GM18951 (cell line): ENCODE results near the gene VAMP1.
"Not testable (repeated sequence)": the region's sequence is repeated elsewhere in the genome, so short reads cannot be mapped to it uniquely, and the experiment has no call there.

Experiments used
- POLR2A ChIP-seq: IDR thresholded peaks from 4 replicates; pipeline ENCODE4 v1.6.1; 2011; ENCODE audit warnings: mild to moderate bottlenecking; ENCODE audit not compliant: insufficient read length, insufficient read depth; ENCODE audit errors: extremely low read depth
- in situ Hi-C: fragments of 300-500 bp; cut with MboI; formaldehyde crosslinking; loops from one replicate; pipeline ENCODE4 v1.12.0; 2022; ENCODE audit warnings: low sequenced_read_pairs, mixed read lengths, inconsistent platforms; ENCODE audit not compliant: unreplicated experiment

Gene VAMP1

DNA sequence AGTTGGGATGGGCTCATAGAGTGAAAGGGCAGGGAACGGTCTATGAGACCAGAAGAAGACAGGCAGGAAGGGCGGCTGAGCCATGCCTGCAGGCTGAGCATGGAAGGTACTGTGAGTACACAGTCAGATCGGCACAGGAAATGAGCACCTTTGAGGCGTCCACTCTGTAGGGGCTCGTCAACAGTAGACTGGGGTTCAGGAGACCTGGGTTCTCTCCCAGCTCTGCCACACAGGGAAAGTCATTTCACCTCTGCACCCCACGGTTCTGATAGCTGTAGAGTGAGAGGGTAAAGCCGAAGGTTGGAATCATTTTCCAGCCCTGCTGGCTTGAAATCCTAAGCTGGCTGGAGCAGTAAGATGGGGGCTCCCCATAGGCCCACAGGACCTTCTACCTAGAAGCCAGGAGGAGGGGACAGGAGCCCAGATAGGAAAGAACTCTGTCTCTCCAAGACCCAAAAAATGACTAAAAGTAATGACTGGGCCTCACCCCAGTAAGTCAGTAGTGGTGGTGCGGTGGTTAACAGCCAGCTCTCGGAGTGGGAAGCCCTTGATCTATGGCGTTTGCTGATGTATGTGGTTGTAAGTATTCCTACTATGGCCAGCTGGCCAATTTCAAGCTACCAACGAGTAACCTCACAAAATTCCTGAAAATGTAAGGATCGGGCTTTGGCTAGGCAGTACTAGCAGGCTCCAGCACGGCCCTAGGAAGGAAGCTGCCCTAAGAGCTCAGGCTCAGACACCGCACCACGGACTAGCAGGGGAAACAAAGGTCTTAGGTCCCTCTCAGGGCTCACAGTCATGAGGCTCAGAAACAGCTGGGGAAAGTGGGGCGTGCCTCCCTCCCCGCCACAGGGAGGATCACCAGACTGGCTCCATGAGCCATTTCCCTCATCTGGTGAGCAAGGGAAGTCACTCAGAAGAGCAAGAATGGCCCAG, 36.0 kb downstream of the VAMP1 start:
- no peak for TF ChIP-seq POLR2A
- in situ Hi-C loops, result no loop called here

DNA sequence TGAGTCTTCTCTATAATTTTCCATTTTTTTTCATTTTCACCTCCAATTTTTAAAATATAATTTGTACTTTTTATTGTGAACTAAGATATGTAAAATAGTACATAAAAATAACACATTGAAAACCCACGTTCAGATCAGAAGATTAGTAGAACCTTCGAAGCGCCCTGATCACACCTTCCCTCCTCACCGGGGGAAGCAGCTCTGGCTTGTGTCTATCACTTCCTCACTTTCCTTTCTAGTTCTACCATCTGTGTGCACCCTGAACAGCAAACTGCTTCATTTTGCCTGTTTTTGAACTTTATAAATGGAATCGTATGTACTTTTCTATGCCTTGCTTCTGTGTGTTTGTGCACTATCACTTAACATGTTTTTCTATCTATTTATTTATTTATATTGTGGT, 37.5 kb downstream of the VAMP1 start:
- no peak for TF ChIP-seq POLR2A
- in situ Hi-C loops, result no loop called here

DNA sequence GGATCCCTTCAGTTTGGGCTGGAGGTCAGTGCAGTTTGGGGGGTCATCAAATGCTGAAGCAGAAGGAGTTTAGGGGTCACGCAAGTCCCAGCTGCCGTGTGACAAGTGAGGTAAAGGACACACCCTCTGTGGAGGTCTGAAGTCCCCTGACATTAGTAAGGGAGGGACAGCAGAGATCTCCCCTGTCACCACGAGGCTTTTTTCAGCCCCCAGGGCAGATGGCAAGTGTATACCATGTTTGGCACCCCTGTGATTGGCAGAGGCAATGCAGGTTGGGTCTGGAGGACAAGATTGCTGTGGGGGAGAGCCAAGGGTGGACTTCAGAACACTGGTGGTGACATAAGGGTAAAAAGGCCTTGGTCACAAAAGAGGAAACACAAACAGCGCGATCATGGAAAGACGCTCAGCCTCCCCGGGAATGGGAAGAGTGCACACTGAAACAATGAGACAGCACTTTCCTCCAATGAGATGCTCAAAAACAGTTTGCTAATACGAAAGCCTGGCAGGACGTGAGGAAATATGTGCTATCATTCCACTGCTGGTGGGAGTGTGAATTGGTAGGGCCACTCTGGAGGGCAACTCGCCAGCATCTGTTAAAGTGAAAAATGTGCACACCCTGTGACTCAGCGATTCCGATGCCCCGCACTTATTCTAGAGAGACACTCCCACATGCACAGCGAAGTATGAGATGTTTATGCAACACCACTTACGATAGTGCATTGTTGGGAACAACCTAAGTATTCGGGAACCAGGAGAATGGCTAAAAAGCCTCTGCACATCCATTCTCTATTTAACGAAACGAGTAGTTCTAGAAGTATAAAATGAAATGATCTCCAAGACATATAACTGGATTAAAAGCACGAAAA, 40.1 kb downstream of the VAMP1 start:
- no peak for TF ChIP-seq POLR2A
- in situ Hi-C loops, result no loop called here

DNA sequence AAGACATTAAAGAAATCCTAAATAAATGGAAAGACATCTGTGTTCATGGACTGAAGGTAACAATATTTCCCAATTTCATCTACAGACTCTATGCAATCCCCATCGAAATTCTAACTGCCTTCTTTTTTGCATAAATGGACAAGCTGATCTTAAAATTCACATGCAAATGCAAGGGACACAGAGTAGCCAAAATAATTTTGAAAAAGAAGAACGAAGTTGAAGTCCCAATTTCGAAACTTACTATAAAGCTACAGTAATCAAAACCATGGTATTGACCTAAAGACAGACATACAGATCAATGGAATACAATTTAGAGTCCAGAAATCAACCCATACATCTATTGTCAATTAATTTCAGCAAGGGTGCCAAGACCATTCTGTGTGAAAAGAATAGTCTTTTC, 42.2 kb downstream of the VAMP1 start:
- in situ Hi-C loops, result no loop called here
- no peak for TF ChIP-seq POLR2A

- in situ Hi-C loops, result not testable (repeated sequence)
Measured at GRCh38 chr12:6427796-6428195, 42.7 kb downstream of the VAMP1 start.

DNA sequence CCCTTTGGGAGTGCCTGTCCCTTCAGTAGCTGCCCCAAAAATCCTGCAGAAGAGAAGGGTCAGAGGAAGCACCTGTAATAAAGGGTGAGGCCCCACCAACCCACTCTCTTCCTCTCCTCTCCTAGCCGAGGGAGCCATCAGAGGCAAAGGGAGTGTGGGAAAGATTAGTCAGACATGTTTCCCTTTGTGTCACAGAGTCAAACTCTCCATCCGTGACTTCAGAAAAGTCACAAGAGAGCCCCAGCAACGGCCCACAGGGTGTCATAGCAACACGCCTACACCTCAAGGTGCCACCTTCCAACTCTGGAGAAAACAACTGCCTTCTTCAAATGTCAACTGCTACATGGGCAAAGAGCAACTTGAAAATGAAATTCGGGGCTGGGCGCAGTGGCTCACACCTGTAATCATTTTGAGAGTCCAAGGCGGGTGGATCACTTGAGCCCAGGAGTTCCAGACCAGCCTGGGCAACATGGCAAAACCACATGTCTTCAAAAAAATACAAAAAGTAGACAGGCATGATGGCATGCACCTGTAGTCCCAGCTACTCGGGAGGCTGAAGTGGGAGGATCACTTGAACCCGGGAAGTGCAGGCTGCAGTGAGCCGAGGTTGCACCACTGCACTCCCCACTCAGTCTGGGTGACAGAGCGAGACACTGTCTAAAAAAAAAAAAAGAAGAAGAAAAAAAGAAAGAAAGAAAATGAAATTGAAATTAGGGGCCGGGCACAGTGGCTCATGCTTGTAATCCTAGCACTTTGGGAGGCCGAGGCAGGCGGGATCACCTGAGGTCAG, 43.4 kb downstream of the VAMP1 start:
- in situ Hi-C loops, result no loop called here

DNA sequence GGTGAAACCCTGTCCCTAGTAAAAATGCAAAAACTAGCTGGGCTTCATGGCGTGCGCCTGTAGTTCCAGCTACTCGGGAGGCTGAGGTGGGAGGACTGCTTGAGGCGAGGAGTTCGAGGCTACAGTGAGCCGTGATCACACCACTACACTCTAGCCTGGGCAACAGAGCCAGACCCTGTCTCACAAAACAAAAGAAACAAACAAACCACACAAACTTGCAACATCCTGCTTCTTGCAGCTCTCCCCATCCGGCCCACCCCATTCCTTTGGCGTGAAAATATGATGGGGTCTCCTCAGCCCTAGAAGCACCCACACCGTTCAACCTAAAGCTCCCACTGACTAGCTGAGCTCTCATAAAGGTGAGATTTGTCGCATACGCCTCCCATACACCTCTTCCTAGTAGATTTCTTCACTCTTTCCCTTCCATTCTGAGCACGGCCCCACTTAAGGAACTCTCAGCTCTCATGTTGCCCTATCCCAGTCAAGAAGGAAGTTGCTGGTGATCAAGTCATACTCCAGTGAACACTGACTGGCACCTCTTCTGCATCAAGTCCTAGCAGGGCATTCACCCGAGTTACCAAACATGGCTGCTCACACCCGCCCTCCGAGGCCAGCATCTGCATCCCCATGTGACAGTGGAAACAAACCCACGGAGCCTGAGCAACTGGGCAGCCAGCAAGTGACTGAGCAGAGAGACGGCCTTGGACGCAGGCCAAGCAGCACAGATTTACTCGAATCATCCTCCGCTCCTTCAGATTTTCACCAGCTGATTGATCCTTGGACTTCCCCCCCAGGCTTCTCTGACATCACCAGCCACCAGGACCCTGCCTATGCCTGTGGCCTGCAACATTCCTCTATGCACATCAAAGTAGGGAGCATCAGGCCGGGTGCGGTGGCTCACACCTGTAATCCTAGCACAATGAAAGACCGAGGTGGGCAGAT, 44.6 kb downstream of the VAMP1 start:
- in situ Hi-C loops, result no loop called here
- no peak for TF ChIP-seq POLR2A

More for the DNA sequence above, 43.4 kb downstream of the VAMP1 start:
- TF ChIP-seq POLR2A, result peak; percentile 33

DNA sequence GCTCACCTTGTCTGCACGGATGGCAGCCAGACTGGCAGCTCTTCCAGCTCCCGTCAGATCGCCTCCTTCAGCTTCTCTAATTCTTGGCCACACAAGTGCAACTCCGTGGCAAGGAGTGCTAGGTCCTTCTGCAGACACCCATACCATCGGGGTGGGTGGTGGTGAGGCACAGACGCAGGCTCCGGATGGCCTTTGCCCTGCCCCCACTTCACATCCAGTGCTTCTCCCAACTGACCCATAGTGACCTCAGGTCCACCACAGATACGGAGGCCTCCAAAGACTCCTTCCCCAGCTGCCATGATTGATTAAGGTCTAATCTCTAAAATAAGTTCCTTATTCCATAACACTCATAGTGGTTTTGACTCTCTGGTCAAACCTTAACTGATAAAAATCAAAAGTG, 45.6 kb downstream of the VAMP1 start:
- in situ Hi-C loops, result no loop called here
- no peak for TF ChIP-seq POLR2A

DNA sequence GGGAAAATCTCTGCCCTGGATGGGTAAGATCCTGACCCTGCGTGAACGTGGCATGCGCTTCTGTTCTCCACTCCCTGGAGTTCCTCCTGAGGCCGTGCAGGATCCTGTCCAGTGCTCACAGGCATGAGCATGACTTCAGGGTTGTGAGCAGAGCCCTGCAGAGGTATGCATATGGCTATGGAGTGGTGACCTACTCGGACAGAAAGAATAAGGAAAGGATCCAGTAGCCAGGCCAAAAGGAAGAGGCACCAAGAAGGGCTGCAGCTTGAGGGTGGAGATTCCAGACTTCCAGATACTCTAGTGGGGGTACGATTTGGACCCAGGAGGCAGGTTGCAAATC, 46.5 kb downstream of the VAMP1 start:
- in situ Hi-C loops, result no loop called here
- no peak for TF ChIP-seq POLR2A

DNA sequence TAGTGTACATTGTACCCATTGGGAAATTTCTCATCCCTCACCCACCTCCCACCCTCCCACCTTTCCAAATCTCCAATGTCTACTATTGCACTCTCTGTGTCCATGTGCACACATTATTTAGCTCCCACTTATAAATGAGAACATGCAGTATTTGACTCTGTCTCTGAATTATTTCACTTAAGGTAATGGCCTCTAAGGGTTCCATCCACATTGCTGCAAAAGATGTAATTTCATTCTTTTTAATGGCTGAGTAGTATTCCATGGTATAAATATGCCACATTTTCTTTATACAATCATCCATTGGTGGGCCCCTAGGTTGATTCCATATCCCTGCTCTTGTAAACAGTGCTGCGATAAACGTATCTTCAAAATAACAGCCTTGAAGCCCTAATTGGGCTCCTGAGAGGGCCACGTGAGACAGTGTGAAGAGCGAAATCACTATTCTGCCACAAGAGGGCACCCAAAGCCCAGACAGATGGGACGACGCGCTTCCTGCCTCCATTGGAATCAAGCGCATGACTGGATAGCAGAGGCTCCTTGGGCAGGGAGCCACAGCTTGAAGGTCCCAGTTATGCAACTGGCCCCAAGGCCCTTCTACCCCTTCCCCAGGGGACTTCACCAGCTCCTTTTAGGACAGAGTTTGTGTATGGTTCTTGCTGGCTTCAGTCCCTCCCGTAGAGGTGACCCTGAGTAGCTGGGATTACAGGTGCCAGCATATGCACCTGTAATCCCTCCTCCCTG, 47.0 kb downstream of the VAMP1 start:
- no peak for TF ChIP-seq POLR2A
- in situ Hi-C loops, result no loop called here

DNA sequence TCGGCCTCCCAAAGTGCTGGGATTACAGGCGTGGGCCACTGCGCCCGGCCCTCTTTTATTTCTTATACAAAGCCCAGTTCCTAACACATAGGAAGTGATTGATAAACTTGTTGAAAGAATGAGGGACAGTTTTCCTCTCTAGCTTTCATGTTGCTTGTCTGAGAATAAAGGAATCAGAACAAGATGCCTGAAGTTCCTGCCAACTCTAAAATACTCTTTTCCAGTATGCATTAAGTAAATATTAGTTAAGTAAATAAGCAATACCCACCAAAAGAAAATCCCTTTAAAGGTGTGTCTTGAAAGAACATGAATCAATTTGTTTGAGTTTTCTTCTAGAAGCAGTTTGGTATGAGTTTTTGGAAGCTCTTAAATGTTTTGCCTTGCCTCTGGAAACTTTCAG, 50.1 kb downstream of the VAMP1 start:
- in situ Hi-C loops, result no loop called here

More for the DNA sequence above, 50.1 kb downstream of the VAMP1 start:
- no peak for TF ChIP-seq POLR2A
